LNCAP (cell line): ENCODE measurements around the gene PADI1.

Experiments
- TF ChIP-seq, protein P1 (sequence below): fragments of 450-650 bp; IDR thresholded peaks from 2 replicates; pipeline ENCODE4 v1.5.1; 2017; ENCODE audit warnings: mild to moderate bottlenecking

Gene PADI1

DNA sequence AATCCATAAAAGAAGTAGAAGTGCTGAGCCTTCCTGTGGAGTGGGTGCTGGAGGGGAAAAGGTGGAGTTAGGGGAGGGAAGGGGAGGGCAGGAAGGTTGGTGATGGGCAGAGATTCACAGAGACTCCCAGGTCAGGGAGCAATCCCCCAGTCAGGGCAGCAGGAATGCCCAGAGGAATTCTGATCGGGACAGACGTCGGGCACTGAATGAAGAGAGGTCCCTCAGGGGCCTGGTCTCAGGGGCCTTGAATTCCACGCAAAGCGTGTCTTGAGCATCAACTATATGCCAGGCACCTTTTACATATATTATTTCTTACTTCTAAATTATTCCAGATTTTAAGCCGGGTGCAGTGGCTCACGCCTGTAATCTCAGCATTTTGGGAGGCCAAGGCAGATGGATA is 7.2 kb upstream of the PADI1 start:
- TF ChIP-seq, protein P1, sequence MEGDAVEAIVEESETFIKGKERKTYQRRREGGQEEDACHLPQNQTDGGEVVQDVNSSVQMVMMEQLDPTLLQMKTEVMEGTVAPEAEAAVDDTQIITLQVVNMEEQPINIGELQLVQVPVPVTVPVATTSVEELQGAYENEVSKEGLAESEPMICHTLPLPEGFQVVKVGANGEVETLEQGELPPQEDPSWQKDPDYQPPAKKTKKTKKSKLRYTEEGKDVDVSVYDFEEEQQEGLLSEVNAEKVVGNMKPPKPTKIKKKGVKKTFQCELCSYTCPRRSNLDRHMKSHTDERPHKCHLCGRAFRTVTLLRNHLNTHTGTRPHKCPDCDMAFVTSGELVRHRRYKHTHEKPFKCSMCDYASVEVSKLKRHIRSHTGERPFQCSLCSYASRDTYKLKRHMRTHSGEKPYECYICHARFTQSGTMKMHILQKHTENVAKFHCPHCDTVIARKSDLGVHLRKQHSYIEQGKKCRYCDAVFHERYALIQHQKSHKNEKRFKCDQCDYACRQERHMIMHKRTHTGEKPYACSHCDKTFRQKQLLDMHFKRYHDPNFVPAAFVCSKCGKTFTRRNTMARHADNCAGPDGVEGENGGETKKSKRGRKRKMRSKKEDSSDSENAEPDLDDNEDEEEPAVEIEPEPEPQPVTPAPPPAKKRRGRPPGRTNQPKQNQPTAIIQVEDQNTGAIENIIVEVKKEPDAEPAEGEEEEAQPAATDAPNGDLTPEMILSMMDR = no peak

GRCh38 chr1:17198476-17199258 is 6.3 kb upstream of the PADI1 start:
- TF ChIP-seq, protein P1 = no peak

DNA sequence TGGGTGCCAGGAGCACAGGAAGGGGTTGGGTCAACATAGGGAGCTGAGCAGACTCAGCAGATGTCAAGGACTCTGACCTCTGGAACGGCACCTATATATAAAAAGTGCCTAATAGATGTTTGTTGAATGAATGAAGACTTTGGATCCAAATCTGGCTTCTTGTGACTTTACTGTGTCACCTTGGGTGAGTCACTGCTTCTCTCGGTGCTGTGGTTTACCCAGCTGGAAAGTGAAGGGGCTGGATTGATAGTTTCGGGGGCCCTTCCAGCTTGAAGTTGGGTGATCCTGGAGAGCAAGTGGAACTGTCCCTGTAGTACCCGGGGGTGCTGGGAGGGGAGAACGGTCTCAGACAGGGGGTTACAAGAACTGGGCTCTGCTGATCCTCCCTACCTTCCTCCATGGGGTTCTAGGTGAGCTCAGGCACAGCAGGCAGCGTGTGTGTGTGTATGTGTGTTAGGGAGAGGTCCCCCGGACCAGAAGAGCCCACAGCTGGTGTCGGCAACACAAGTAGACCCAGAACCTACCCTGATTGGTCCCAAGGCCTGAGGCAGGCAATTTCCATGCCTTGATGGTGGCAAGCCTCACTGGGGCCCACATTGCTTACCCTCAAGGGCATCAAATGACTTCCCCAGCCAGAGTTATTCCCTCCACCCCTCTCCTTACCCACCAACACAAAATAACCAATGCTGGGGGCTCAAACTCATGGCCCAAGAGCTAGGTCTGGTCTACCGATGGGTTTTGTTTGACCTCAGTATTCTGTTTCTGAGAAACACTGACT is 5.5 kb upstream of the PADI1 start:
- TF ChIP-seq, protein P1 = no peak

DNA sequence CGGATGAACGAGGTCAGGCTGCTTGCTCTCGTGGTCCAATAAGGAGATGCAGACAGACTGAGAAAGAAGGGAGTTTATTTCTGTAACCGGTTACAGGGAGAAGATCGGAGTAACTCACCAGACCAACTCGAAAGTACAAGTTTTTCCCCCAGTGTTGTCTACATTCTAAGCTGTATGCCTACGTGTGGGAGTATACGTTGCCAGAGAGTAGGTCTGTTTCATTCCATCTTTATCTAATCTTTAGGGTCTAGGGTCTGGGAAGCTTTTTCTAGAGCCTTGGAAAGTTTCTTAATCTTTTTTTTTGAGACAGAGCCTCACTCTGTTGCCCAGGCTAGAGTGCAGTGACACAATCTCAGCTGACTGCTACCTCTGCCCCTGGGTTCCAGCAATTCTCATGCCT is 4.7 kb upstream of the PADI1 start:
- TF ChIP-seq, protein P1 = no peak

- TF ChIP-seq, protein P1 = no peak
These were observed 4.2 kb upstream of the PADI1 start for GRCh38 chr1:17200756-17201155.

- TF ChIP-seq, protein P1 = no peak
These were observed 3.5 kb upstream of the PADI1 start for GRCh38 chr1:17201201-17202021.

DNA sequence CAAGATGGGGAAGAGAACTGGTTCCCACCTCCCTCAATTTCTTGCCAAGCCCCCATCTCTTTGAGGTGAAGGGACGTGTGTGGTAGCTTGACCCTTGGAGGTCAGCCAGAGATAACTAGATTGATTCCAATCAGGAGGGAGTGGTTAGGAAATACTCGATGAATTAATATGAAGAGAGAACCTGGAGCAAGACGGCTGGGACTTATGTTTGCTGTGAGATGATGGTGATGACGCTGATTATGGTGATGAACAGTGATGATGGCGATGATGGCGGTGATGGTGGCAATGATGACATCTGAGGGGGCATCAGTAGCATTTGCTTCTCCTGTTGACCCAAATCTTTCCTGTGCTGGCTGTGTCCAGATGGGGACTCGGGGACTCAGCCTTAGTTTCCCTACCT is 724 bp downstream of the PADI1 start:
- TF ChIP-seq, protein P1 = no peak
